Panc1 (cell line): ENCODE measurements around the gene RHBDL3. TPM values are rescaled to one million over a fixed set of nuclear protein-coding genes. Genes with fewer than 3 reads are reported as not detected.

Source experiments
- ATAC-seq: fragments of 200-7000 bp; cut with Tn5 transposase; 2 replicates; pipeline ENCODE4 v1.9.1; 2020; ENCODE audit warnings: mild to moderate bottlenecking, moderate library complexity
- BruUV-seq: library from RNA; stranded (reverse); fragments of 400-500 nt; replicated peaks from 2 replicates; lab custom pipeline; 2021; lab: Mats Ljungman, UMichigan
- CTCF ChIA-PET: fragments of 300-600 bp; sonication (Branson Sonifier 250); formaldehyde crosslinking; loops from one replicate; lab custom pipeline; 2022; ENCODE audit warnings: antibody characterized with exemption; lab: Charles Lee
- POLR2A ChIA-PET: fragments of 300-600 bp; sonication (Branson Sonifier 250); formaldehyde crosslinking; loops from one replicate; lab custom pipeline; 2022; ENCODE audit warnings: antibody characterized with exemption; lab: Charles Lee
- DNase-seq: peaks from one replicate; pipeline ENCODE4 v3.0.0-alpha.2; 2010; ENCODE audit warnings: low read depth, low spot score
- H3K27ac ChIP-seq: 2 replicates; pipeline ENCODE4 v1.5.1; 2011; ENCODE audit warnings: mild to moderate bottlenecking, low read length, inconsistent platforms
- H3K27me3 ChIP-seq: fragments of 200-500 bp; sonication (Bioruptor generic); 2 replicates; pipeline ENCODE4 v1.6.0; 2014; ENCODE audit warnings: low read length, inconsistent platforms; ENCODE audit not compliant: control insufficient read depth, insufficient read depth
- H3K36me3 ChIP-seq: fragments of 200-500 bp; sonication (Bioruptor generic); 2 replicates; pipeline ENCODE4 v1.5.1; 2014; ENCODE audit warnings: inconsistent platforms, mild to moderate bottlenecking, low read length, moderate library complexity; ENCODE audit not compliant: control insufficient read depth, insufficient read depth
- H3K4me1 ChIP-seq: 2 replicates; pipeline ENCODE4 v1.5.1; 2011; ENCODE audit warnings: inconsistent platforms, mild to moderate bottlenecking, low read length, moderate library complexity; ENCODE audit not compliant: control insufficient read depth, insufficient read depth
- H3K4me3 ChIP-seq, 2 experiments: 2 replicates each; pipeline ENCODE4 v1.5.1; 2011 to 2012; ENCODE audit warnings: low read depth in 2 of 2, low read length in 2 of 2, mild to moderate bottlenecking in 2 of 2, inconsistent platforms in 1 of 2, moderate library complexity in 1 of 2
- H3K9me3 ChIP-seq: fragments of 200-500 bp; sonication (Bioruptor generic); 2 replicates; pipeline ENCODE4 v1.5.1; 2014; ENCODE audit warnings: low read depth, mild to moderate bottlenecking, inconsistent platforms, low read length, moderate library complexity; ENCODE audit not compliant: control insufficient read depth, insufficient read depth
- POLR2AphosphoS5 ChIP-seq: IDR thresholded peaks from 2 replicates; pipeline ENCODE4 v1.6.1; 2012; ENCODE audit warnings: mild to moderate bottlenecking, low read depth, low read length, moderate library complexity
- SIN3A ChIP-seq: IDR thresholded peaks from 2 replicates; pipeline ENCODE4 v1.6.1; 2012; ENCODE audit warnings: low read depth, mild to moderate bottlenecking, low read length, moderate library complexity, borderline replicate concordance; ENCODE audit not compliant: insufficient read depth
- TCF7L2 ChIP-seq: IDR thresholded peaks from 2 replicates; pipeline ENCODE4 v1.6.1; 2011; ENCODE audit warnings: mild to moderate bottlenecking, low read depth, low read length, inconsistent platforms
- in situ Hi-C: cut with HindIII; loops from 2 replicates; pipeline ENCODE4 v1.10.0; 2016; ENCODE audit warnings: low sequenced_read_pairs, low pct_unique_long_range_greater_than_20kb
- intact Hi-C: fragments of 100-400 bp; cut with micrococcal nuclease; formaldehyde crosslinking; loops from one replicate; pipeline ENCODE4 v1.10.0; 2022; ENCODE audit not compliant: unreplicated experiment
- total RNA-seq: library from RNA; stranded (reverse); gene quantifications from one replicate; pipeline ENCODE4 v1.2.1, GENCODE V29; 2021; ENCODE audit not compliant: unreplicated experiment
- TF ChIP-seq, protein P1 (sequence below): fragments of 450-650 bp; IDR thresholded peaks from 2 replicates; pipeline ENCODE4 v1.5.1; 2017; ENCODE audit warnings: mild to moderate bottlenecking
- TF ChIP-seq, protein P2 (sequence below), 2 experiments: IDR thresholded peaks; 2 replicates each; pipeline ENCODE4 v1.6.1; 2011 to 2012; ENCODE audit warnings: low read depth in 2 of 2, control low read depth in 1 of 2, low read length in 1 of 2, mild to moderate bottlenecking in 1 of 2, moderate library complexity in 1 of 2; ENCODE audit not compliant: insufficient read depth in 1 of 2

Gene RHBDL3
- total RNA-seq, 1 experiment from 2014 or later, result 3.2 TPM

DNA sequence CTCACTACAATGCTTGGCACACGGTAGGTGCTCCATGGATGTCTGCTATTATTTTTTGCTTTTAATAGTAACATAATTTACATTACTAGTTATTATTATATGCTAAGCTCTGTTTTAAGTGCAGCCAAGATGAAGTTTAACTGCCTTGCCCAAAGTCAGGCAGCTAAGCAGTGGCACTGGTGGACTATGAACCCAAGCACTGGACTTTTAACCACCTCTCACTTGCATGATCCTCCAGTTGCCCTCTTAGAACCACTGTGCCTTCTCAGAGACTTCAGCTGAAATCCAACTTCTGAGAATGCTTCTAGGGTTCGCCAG is 82.8 kb downstream of the RHBDL3 start:
- H3K36me3 ChIP-seq, result peaks cover 7% of the 10 kb centered on the region
- H3K27me3 ChIP-seq, result no peaks in the 10 kb centered on the region
- intact Hi-C loops (no loop called here), in situ Hi-C loops (no loop called here)
- H3K27ac ChIP-seq, result peak overlapping the region; percentile 96
- ATAC-seq (no peak), DNase-seq (no peak)
- TF ChIP-seq, protein P1, sequence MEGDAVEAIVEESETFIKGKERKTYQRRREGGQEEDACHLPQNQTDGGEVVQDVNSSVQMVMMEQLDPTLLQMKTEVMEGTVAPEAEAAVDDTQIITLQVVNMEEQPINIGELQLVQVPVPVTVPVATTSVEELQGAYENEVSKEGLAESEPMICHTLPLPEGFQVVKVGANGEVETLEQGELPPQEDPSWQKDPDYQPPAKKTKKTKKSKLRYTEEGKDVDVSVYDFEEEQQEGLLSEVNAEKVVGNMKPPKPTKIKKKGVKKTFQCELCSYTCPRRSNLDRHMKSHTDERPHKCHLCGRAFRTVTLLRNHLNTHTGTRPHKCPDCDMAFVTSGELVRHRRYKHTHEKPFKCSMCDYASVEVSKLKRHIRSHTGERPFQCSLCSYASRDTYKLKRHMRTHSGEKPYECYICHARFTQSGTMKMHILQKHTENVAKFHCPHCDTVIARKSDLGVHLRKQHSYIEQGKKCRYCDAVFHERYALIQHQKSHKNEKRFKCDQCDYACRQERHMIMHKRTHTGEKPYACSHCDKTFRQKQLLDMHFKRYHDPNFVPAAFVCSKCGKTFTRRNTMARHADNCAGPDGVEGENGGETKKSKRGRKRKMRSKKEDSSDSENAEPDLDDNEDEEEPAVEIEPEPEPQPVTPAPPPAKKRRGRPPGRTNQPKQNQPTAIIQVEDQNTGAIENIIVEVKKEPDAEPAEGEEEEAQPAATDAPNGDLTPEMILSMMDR, result no peak
- TF ChIP-seq TCF7L2, result no peak
- TF ChIP-seq, protein P2, sequence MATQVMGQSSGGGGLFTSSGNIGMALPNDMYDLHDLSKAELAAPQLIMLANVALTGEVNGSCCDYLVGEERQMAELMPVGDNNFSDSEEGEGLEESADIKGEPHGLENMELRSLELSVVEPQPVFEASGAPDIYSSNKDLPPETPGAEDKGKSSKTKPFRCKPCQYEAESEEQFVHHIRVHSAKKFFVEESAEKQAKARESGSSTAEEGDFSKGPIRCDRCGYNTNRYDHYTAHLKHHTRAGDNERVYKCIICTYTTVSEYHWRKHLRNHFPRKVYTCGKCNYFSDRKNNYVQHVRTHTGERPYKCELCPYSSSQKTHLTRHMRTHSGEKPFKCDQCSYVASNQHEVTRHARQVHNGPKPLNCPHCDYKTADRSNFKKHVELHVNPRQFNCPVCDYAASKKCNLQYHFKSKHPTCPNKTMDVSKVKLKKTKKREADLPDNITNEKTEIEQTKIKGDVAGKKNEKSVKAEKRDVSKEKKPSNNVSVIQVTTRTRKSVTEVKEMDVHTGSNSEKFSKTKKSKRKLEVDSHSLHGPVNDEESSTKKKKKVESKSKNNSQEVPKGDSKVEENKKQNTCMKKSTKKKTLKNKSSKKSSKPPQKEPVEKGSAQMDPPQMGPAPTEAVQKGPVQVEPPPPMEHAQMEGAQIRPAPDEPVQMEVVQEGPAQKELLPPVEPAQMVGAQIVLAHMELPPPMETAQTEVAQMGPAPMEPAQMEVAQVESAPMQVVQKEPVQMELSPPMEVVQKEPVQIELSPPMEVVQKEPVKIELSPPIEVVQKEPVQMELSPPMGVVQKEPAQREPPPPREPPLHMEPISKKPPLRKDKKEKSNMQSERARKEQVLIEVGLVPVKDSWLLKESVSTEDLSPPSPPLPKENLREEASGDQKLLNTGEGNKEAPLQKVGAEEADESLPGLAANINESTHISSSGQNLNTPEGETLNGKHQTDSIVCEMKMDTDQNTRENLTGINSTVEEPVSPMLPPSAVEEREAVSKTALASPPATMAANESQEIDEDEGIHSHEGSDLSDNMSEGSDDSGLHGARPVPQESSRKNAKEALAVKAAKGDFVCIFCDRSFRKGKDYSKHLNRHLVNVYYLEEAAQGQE (IDR thresholded peaks at IDR 0.05; ENCODE audit: insufficient read depth in 1 of 2, low read depth in 2 of 2, low read length in 1 of 2), result no peak
- TF ChIP-seq SIN3A, result no peak
- no peak for TF ChIP-seq POLR2AphosphoS5
- H3K4me1 ChIP-seq, result peaks cover 8% of the 10 kb centered on the region
- CTCF ChIA-PET, result no interaction called here
- BruUV-seq, result TSS peak; percentile 56
- POLR2A ChIA-PET, result interaction anchor here (0.8 kb wide), 1 partner anchor 18 kb away, joined by 3 read pairs; no protein-coding TSS in a partner anchor
- peak overlapping the region in 1 of 2 experiments; percentile 80; a peak in 2 of 4 replicates for H3K4me3 ChIP-seq
- H3K9me3 ChIP-seq, result no peaks in the 10 kb centered on the region

DNA sequence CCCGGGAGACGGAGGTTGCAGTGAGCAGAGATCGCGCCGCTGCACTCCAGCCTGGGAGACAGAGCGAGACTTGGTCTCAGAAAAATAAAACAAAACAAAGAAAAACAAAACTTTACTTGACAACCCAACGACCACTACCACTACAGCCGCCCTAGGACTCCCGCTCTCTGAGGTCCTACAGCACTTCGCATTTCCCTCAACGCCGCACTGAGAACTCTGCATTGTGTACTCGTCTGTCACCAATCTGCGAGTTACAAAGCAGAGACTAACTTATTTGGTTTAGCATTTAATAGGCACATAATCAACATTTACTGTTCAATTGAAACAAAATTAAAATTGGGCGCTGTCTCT is 83.8 kb downstream of the RHBDL3 start:
- ChIA-PET CTCF (no interaction called here), POLR2A (interaction anchor here (0.5 kb wide), 1 partner anchor 14 kb away, joined by 3 read pairs; no protein-coding TSS in a partner anchor)
- TSS peak; percentile 97 for BruUV-seq
- no peak for TF ChIP-seq POLR2AphosphoS5
- TF ChIP-seq, protein P2 (IDR thresholded peaks at IDR 0.05; ENCODE audit: insufficient read depth in 1 of 2, low read depth in 2 of 2, low read length in 1 of 2), result no peak
- no peak for TF ChIP-seq SIN3A
- no peak for TF ChIP-seq TCF7L2
- TF ChIP-seq, protein P1, result no peak
- H3K27me3 ChIP-seq, result no peaks in the 10 kb centered on the region
- peak overlapping the region; percentile 96 for H3K27ac ChIP-seq
- H3K9me3 ChIP-seq, result no peaks in the 10 kb centered on the region
- intact Hi-C loops, result no loop called here
- H3K4me3 ChIP-seq, result peak overlapping the region; percentile 80 to 87
- ATAC-seq, result peak; percentile 43
- peaks cover 12% of the 10 kb centered on the region for H3K4me1 ChIP-seq
- peaks cover 7% of the 10 kb centered on the region for H3K36me3 ChIP-seq
- in situ Hi-C loops, result no loop called here
- DNase-seq, result no peak
